Activated T-cell treated with anti-CD3 and anti-CD28 coated beads, Interleukin-2, amount 50 U/mL, for 24 hours (primary cell): Measurements from ENCODE around the gene UBE2G1.

Experiments used
- DNase-seq: peaks from one replicate; pipeline ENCODE4 v3.0.0-alpha.2; 2020
- H3K27ac Mint-ChIP-seq: 2 replicates; pipeline ENCODE4 v1.8.0; 2020; ENCODE audit warnings: mild to moderate bottlenecking, mixed read lengths
- H3K27me3 Mint-ChIP-seq: 2 replicates; pipeline ENCODE4 v1.8.0; 2020; ENCODE audit warnings: mixed read lengths
- H3K36me3 Mint-ChIP-seq: 2 replicates; pipeline ENCODE4 v1.8.0; 2020; ENCODE audit warnings: low read depth, mixed read lengths
- H3K4me1 Mint-ChIP-seq: 2 replicates; pipeline ENCODE4 v1.8.0; 2020; ENCODE audit warnings: low read depth, mixed read lengths
- H3K4me3 Mint-ChIP-seq: 2 replicates; pipeline ENCODE4 v1.8.0; 2020; ENCODE audit warnings: mild to moderate bottlenecking, moderate library complexity, mixed read lengths
- H3K9me3 Mint-ChIP-seq: 2 replicates; pipeline ENCODE4 v1.8.0; 2020; ENCODE audit warnings: mixed read lengths

Gene UBE2G1

GRCh38 chr17:4366327-4367063, at the start of gene UBE2G1:
UBE2G1 (minus strand) TSS chr17:4366675; CDS start chr17:4366316, 359 bp downstream.
- H3K36me3 Mint-ChIP-seq, result peaks cover 24% of the 10 kb centered on the region
- H3K4me1 Mint-ChIP-seq, result peaks cover 33% of the 10 kb centered on the region

DNA sequence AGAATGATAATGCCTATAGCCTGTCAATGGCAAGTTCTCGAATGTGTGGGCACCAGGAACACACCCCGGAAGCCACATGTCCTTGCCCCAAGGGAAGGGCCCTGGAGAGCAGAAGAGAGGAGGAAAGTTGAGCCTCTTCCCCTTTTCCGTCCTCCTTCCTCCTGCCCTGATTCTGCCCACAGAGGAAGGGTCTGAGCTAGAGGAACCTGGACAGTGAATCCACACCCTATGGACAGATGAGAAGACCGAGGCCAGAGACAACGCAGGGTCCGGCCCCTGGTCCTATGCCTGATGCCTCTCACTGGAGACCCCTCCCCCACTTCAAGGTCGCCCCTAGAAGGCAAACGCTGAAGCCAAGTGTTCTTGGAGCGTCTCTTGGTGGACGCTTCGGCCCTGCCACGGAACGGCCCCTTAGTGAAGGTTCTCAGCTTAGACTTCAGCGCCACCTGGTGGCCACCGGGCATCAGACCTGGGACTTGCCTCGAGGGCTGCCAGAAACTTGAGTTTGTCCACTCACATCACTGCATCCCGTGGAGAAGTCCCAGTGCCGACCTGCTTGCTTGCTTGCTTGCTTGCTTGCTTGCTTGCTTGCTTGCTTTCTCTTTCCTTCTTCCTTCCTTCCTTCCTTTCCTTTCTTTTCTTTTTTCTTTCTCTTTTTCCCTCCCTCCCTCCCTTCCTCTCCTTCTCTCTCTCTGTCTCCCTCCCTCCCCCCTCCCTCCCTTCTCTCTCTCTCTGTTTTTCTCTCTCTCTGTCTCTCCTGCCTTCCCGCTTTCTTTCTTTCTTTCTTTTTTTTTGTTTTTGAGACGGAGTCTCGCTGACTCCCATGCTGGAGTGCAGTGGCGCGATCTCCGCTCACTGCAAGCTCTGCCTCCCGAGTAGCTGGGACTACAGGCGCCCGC, 46.7 kb upstream of the UBE2G1 start:
- Mint-ChIP-seq H3K36me3 (no peaks in the 10 kb centered on the region), H3K4me1 (peaks cover 5% of the 10 kb centered on the region), H3K27ac (peak overlapping the region; percentile 71), H3K4me3 (peak overlapping the region; percentile 3), H3K27me3 (no peaks in the 10 kb centered on the region), H3K9me3 (no peaks in the 10 kb centered on the region)
- DNase-seq, result peak; percentile 94

More at GRCh38 chr17:4366327-4367063, at the start of gene UBE2G1:
- Mint-ChIP-seq H3K27me3 (no peaks in the 10 kb centered on the region), H3K9me3 (no peaks in the 10 kb centered on the region), H3K27ac (peak within 1 kb of the TSS; percentile 90), H3K4me3 (peak within 1 kb of the TSS; percentile 64)
- peak; percentile 100 for DNase-seq

DNA sequence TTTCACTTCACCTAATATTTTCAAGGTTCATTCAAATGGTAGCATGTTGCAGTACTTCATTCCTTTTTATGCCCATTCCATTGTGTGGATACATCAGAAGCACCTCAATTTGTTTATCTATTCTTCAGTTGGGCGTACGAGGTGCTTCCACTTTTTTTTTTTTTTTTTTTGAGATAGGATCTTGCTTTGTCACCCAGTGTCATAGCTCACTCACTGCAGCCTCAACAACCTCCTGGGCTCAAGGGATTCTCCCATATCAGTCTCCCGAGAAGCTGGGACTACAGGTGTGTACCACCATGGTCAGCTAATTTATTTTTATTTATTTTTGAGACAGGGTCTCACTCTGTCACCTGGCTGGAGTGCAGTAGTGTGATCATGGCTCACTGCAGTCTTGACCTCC, 44.7 kb upstream of the UBE2G1 start:
- peaks cover 5% of the 10 kb centered on the region for H3K4me1 Mint-ChIP-seq
- H3K9me3 Mint-ChIP-seq, result no peaks in the 10 kb centered on the region
- H3K27me3 Mint-ChIP-seq, result no peaks in the 10 kb centered on the region
- DNase-seq, result no peak
- no peaks in the 10 kb centered on the region for H3K36me3 Mint-ChIP-seq
- H3K27ac Mint-ChIP-seq, result no peak overlapping the region
- H3K4me3 Mint-ChIP-seq, result no peak overlapping the region

DNA sequence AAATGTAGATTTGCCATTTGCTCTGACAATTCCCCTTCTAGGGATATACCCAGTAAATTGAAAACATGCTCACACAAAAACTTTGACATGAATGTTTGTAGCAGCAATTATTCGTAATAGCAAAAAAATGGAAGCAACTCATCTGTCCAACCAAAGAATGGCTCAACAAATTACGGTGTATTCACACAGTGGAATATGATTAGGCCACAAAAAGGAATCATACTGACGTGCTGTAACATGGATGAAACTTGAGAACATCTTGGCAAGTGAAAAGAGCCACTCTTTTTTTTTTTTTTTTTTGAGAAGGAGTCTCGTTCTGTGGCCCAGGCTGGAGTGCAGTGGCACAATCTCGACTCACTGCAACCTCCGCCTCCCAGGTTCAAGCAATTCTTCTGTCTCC, 43.2 kb upstream of the UBE2G1 start:
- no peak for DNase-seq
- no peaks in the 10 kb centered on the region for H3K27me3 Mint-ChIP-seq
- H3K9me3 Mint-ChIP-seq, result no peaks in the 10 kb centered on the region
- H3K4me1 Mint-ChIP-seq, result peaks cover 5% of the 10 kb centered on the region
- H3K27ac Mint-ChIP-seq, result no peak overlapping the region
- no peak overlapping the region for H3K4me3 Mint-ChIP-seq
- H3K36me3 Mint-ChIP-seq, result no peaks in the 10 kb centered on the region

DNA sequence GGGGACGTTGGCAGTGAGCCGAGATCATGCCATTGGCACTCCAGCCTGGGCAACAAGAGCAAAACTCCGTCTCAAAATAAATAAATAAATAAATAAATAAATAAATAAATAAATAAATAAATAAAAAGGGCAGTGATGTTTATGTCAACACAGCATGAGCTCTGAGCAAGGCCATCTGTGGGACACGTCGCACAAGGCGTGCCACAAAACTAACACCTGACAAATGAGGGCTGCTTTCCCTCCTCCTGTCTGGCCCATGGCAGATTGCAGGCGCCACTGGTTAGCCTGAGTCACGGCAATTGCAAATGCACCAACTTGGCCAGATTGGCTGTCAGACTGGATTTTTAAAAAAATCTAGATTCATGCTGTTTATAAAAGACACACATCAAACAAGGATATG, 41.4 kb upstream of the UBE2G1 start:
- no peak overlapping the region for H3K4me3 Mint-ChIP-seq
- no peaks in the 10 kb centered on the region for H3K36me3 Mint-ChIP-seq
- no peak for DNase-seq
- peaks cover 2% of the 10 kb centered on the region for H3K4me1 Mint-ChIP-seq
- H3K27me3 Mint-ChIP-seq, result no peaks in the 10 kb centered on the region
- H3K27ac Mint-ChIP-seq, result no peak overlapping the region
- no peaks in the 10 kb centered on the region for H3K9me3 Mint-ChIP-seq

DNA sequence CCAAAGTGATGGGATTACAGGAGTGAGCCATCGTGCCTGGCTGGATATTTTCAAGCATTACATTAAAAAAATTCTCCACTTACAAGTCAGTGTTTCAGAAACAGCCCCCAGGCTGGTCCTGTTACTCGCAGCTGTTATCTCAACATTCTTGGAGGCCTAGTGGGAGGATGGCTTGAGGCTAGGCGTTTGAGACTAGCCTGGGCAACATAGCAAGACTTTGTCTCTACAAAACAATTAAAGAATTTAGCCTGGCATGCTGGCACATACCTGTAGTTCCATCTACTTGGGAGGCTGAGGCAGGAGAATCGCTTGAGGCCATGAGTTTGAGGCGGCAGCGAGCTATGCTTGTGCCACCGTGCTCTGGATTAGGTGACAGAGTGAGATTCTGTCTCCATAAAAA, 40.7 kb upstream of the UBE2G1 start:
- Mint-ChIP-seq H3K9me3 (no peaks in the 10 kb centered on the region), H3K27ac (no peak overlapping the region), H3K36me3 (no peaks in the 10 kb centered on the region), H3K4me3 (no peak overlapping the region), H3K4me1 (no peaks in the 10 kb centered on the region), H3K27me3 (no peaks in the 10 kb centered on the region)
- DNase-seq, result no peak

- H3K27me3 Mint-ChIP-seq, result no peaks in the 10 kb centered on the region
These were observed 39.9 kb upstream of the UBE2G1 start for GRCh38 chr17:4406386-4406785.

GRCh38 chr17:4405699-4406098, 39.2 kb upstream of the UBE2G1 start:
- H3K27me3 Mint-ChIP-seq, result no peaks in the 10 kb centered on the region
- no peaks in the 10 kb centered on the region for H3K9me3 Mint-ChIP-seq
- H3K4me1 Mint-ChIP-seq, result no peaks in the 10 kb centered on the region
- DNase-seq, result no peak
- no peak overlapping the region for H3K27ac Mint-ChIP-seq
- H3K36me3 Mint-ChIP-seq, result no peaks in the 10 kb centered on the region
- no peak overlapping the region for H3K4me3 Mint-ChIP-seq

More at GRCh38 chr17:4406386-4406785, 39.9 kb upstream of the UBE2G1 start:
- no peaks in the 10 kb centered on the region for H3K4me1 Mint-ChIP-seq
- no peaks in the 10 kb centered on the region for H3K9me3 Mint-ChIP-seq
- H3K36me3 Mint-ChIP-seq, result no peaks in the 10 kb centered on the region
- no peak for DNase-seq
- no peak overlapping the region for H3K27ac Mint-ChIP-seq
- H3K4me3 Mint-ChIP-seq, result no peak overlapping the region

- DNase-seq, result no peak
- H3K4me1 Mint-ChIP-seq, result no peaks in the 10 kb centered on the region
- H3K27ac Mint-ChIP-seq, result no peak overlapping the region
- no peaks in the 10 kb centered on the region for H3K27me3 Mint-ChIP-seq
- H3K36me3 Mint-ChIP-seq, result no peaks in the 10 kb centered on the region
- no peak overlapping the region for H3K4me3 Mint-ChIP-seq
- H3K9me3 Mint-ChIP-seq, result no peaks in the 10 kb centered on the region
These were observed 38.7 kb upstream of the UBE2G1 start for GRCh38 chr17:4405038-4405669.

DNA sequence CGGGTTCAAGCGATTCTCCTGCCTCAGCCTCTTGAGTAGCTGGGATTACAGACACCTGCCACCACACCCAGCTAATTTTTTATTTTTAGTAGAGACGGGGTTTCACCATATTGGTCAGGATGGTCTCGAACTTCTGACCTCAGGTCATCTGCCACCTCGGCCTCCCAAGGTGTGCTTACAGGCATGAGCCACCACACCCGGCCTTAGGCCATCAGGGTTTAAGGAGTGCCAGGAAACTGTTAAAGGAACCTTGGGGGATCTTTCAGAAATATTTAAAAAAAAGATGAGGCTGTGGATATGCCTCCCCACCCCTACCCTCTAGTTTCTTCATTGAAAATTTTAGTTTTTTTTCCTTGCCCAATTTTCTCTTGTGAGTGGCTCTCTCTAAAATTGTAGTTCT, 31.4 kb upstream of the UBE2G1 start:
- H3K4me3 Mint-ChIP-seq, result no peak overlapping the region
- no peak overlapping the region for H3K27ac Mint-ChIP-seq
- peaks cover 15% of the 10 kb centered on the region for H3K4me1 Mint-ChIP-seq
- no peaks in the 10 kb centered on the region for H3K36me3 Mint-ChIP-seq
- H3K27me3 Mint-ChIP-seq, result no peaks in the 10 kb centered on the region
- no peaks in the 10 kb centered on the region for H3K9me3 Mint-ChIP-seq
- DNase-seq, result no peak

GRCh38 chr17:4395111-4395478, 28.6 kb upstream of the UBE2G1 start:
- no peak for DNase-seq
- H3K4me1 Mint-ChIP-seq, result peaks cover 15% of the 10 kb centered on the region
- no peaks in the 10 kb centered on the region for H3K9me3 Mint-ChIP-seq
- no peaks in the 10 kb centered on the region for H3K27me3 Mint-ChIP-seq
- H3K4me3 Mint-ChIP-seq, result no peak overlapping the region
- no peak overlapping the region for H3K27ac Mint-ChIP-seq
- no peaks in the 10 kb centered on the region for H3K36me3 Mint-ChIP-seq

DNA sequence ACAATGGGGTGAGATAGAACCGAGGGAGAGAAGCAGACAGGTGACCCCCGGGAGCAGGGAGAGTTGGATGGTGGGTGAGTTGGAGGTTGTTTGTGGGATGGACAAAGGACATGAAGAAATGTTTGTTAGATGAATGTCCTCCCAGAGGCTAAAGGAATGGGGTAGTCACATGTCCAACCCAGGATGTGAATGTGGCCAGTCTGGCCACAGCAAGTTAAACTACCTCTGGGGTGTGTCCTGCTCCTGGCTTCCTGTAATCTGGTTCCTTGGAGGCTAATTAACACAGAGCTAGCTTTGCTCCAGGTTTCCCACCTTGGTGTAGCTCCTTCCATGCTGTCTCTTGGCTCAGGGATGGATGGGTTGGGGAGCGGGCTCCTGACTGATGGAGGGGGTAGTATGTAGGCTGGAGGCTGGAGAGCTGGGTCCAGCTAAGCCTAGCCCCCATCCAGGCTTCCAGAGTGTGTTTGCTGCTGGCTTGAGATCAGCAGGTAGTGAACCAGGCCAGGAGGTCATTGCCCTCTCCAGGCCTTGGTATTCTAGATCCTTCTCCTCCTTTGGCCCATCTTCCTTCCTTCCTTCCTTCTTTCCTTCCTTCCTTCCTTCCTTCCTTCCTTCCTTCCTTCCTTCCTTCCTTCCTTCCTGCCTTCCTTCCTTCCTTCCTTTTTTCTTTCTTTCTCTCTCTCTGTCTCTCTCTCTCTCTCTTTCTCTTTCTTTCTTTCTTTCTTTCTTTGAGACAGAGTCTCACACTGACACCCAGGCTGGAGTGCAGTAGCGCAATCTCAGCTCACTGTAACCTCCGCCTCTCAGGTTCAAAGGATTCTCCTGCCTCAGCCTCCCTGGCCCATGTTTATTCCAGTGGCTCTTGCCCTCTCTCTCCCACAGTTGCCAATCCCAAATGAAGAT, 28.0 kb upstream of the UBE2G1 start:
- Mint-ChIP-seq H3K36me3 (no peaks in the 10 kb centered on the region), H3K4me3 (no peak overlapping the region), H3K9me3 (no peaks in the 10 kb centered on the region), H3K27ac (no peak overlapping the region), H3K4me1 (peaks cover 15% of the 10 kb centered on the region), H3K27me3 (no peaks in the 10 kb centered on the region)
- no peak for DNase-seq

- Mint-ChIP-seq H3K27ac (no peak overlapping the region), H3K4me1 (peaks cover 15% of the 10 kb centered on the region), H3K4me3 (no peak overlapping the region), H3K36me3 (no peaks in the 10 kb centered on the region), H3K9me3 (no peaks in the 10 kb centered on the region), H3K27me3 (no peaks in the 10 kb centered on the region)
- DNase-seq, result no peak
These were observed 27.3 kb upstream of the UBE2G1 start for GRCh38 chr17:4393806-4394205.

- H3K9me3 Mint-ChIP-seq, result no peaks in the 10 kb centered on the region
- H3K4me1 Mint-ChIP-seq, result no peaks in the 10 kb centered on the region
- no peak overlapping the region for H3K27ac Mint-ChIP-seq
- no peaks in the 10 kb centered on the region for H3K27me3 Mint-ChIP-seq
- no peaks in the 10 kb centered on the region for H3K36me3 Mint-ChIP-seq
- no peak overlapping the region for H3K4me3 Mint-ChIP-seq
- no peak for DNase-seq
These were observed 22.6 kb upstream of the UBE2G1 start for GRCh38 chr17:4389079-4389478.
